Hippocampal formation (tissue), 2 donors: ENCODE data around the gene GRIK3.
"Not testable (repeated sequence)": the region's sequence is repeated elsewhere in the genome, so short reads cannot be mapped to it uniquely, and the experiment has no call there.

Experiments
- DNase-seq, 2 donors: peaks; one replicate each; lab custom pipeline; 2025; lab: John Stamatoyannopoulos, UW

Gene GRIK3

DNA sequence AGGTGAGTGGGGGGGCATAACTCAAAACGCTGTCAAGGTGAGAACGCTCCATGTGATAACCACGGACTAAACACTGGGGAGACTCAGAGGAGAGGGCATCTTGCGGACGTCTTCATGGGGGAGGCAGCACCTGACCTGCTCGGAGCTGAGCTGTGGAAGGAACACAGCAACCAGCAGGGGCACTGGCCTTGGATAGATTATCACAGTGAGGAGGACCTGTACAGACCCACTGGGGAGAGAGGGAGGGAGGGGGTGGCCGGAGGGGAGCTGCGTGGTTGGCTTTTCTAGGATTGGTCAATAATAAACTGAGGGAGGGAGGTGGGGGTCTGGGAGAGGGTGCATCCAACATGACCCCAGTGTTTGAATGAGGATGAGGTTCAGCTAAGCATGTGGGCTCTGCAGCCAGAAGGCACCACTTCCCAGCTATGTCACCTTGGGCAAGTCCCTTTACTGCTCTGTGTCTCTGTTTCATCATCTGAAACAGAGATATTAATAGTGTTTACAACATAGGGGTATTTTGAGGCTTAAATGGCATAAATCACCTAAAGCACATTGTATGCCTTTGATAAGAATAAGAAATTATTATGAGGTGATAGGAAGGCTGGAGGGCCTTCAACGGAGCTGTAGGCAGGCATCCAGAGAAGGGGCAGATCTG, 123.3 kb downstream of the GRIK3 start:
- DNase-seq, result no peak

DNA sequence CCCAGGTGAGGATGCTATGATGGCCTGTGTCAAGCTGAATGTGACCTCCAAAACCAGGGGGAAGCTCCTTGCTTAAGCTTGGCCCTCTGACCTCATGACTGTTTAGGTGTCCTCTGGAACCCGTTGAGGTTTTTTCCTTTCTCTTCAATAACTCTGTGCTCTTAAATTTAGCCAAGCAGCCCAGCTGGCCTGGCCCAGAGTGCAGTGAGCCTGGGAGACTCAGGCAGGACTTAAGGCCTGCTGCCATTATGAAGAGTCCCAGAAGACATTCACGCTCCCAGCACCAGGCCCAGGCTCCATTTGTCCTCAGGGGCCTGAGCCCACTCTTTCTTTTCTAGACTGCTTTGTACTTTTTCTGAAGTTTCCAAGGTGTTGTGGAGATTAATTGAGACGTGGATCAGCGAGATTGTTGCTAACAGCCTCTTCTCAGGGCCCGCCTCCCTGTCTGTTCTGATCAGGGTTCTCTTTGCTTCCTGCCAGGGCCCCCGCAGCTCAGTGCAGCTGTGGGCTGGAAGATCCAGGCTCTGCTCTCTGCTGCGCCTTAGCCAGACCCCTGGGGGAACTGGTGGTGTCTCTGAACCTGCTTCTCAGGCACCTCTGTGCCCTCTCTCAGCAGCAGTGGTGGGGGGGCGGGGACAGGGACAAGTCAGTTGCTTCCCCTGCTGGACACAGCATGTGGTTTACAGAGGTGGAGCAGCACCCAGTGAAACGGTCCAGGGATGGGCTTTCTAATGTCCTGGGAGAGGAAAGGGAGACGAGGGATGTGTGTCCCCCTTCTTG, 124.2 kb downstream of the GRIK3 start:
- no peak for DNase-seq

DNA sequence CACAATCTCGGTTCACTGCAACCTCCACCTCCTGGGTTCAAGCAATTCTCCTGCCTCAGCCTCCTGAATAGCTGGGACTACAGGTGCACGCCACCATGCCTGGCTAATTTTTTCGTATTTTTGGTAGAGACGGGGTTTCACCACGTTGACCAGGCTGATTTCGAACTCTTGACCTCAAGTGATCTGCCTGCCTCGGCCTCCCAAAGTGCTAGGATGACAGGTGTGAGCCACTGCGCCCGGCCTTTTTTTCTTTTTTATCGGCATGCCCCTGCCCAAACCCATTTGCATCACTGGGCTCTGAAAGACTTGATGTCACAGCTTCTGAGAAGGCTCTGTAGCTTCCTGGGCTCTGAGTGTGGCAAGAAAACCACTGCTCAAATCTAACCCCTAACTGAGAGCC, 125.0 kb downstream of the GRIK3 start:
- not testable (repeated sequence) for DNase-seq

DNA sequence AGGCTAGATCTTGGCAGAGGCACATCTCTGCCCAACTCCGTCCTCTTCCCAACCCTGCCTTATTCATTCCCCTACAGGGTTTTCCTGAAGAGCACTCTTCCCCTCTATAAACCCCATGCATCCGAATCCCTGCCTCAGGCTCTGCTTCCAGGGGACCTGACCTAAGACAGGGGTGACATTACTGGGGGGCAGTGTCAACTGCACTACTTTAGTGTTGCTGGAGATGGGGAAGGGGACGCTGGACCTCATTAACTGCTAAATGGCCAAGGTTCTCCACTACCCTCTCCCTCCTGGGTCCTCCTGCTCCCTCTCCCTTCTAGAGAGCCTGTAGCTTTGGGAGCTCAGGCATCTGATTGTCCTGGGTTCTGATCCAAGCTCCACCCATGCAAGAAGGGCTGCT, 126.2 kb downstream of the GRIK3 start:
- no peak for DNase-seq

DNA sequence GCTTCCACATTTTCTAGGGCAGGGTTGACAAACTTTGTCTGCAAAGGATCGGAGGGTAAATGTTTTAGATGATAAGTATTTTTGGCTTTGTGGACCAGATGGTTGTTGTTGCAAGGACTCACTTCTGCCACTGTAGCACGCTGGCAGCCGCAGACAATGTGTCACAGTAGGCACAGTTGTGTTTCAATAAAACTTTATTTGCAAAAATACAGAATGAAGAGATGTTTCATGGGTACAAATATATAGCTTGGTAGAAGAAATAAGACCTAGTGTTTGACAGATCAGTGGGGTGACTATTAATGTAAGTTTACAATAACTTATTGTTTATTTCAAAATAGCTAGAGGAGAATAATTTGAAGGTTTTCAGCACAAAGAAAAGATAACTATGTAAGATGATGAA, 127.8 kb downstream of the GRIK3 start:
- DNase-seq, result no peak

DNA sequence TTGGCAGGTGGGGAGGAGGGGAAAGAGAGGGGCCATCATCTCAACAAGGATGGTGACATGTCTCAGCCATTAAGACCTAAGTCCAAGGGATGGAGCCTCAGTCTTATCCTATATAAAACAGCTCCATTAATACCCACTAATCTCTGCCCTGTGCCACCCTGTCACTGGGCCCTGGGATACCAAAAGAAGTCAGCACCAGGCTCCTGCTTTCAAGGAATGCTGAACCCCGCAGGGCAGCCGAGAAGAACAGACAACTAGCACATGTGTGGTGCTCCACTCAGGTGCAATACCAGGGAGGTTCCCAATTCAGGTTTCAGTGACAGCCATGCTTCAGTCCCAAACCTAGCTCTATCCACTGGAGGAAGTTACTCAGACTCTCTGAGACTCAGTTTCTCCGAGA, 128.4 kb downstream of the GRIK3 start:
- DNase-seq, result no peak

DNA sequence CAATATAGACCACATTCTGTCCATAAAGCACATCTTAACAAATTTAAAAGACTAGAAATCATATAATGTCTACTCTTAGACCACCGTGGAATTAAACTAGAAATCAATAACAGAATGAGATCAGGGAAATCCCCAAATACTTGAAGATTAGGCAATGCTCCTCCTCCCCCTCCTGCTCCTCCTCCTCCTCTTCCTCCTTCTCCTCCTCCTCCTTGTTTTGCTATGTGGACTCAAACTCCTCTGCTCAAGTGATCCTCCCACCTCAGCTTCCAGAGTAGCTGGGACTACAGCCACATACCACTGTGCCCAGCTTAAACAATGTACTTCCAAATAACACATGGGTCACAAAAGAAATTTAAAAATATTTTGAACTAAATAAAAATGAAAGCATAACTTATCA, 134.2 kb downstream of the GRIK3 start:
- DNase-seq, result no peak

DNA sequence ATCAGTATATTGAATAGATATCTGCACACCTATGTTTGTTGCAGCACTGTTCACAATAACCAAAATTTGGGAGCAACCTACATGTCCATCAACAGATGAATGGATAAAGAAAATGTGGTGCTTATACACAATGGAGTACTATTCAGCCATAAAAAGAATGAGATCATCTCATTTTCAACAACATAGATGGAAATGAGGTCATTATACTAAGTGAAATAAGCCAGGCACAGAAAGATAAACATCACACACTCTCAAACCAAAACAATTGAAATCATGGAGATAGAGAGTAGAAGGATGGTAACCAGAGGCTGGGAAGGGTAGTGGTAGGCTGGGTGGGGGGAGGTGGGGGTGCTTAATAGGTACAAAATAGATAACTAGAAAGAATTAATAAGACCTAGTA, 136.5 kb downstream of the GRIK3 start:
- DNase-seq, result not testable (repeated sequence)

DNA sequence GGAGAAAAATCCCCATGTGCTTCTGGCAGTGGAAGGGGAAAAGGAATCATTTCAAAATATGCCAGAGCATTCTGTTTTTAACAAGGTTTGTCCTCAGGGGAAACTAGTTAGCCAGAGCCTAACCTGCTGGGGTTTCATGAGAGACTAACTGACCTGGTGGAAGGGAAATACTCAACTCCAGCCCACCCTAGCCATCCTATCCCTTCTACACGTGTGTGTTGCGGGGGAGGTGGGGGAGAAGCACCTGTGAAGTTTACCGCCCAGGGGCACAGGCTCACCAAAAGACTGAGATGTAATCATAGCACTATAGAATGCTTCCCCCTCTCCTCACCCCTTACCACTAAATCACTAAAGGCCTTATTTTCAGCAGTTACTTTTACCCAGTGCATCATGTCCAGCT, 139.5 kb downstream of the GRIK3 start:
- DNase-seq, result no peak

DNA sequence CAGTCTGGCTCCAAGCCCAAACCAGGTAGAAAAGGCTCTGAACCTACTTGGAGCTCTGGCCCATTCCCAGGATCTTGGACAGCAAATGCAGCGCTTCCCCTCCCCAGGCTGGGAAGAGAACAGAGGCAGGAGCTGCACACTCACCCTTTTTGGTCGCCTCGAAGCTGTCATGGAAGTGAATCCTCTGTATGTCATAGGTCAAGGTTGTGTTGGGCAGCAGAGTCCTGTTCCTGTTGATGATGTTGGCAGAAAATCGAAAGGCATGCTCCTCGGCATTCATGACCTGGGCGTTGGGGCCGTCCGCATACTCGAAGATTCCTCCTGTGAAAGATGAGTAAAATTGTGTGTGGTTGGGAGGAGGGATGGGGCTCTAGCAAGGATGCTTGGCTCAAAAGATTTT, 143.5 kb downstream of the GRIK3 start:
- DNase-seq, result no peak

DNA sequence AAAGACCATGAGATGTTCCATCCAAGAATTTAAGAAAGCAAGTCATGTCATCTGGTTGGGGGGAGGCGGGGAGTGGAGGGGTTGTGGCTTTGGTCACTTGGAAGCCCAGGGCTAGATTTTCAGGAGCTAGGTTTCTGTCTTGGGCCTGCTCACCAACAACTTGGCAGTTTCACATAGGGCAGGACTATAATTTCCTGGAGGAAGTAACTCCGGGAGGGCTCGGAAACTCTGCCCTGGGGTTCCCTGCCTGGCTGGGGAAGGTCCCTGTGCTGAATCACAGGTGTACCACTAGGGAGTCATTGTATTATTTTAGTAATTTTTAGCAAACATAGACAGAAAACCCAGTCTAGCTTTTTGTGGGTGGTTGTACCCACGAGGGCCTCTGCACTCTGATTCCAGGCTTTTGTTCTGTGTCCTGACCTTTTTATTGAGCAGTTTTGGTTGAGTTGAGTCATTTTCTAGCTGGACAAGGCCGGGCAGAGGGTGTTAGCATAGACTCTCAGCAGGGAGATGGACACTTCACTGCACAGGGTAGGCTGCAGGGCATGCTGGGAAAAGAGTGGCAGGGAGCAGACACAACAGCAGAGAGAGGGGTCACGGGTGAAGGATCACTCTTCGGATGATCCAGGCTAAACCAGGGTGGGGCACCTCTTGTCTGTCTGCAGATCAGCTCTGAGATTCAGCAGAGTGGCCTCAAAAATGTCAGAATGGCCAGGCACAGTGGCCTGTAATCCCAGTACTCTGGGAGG, 144.7 kb downstream of the GRIK3 start:
- DNase-seq, result no peak

DNA sequence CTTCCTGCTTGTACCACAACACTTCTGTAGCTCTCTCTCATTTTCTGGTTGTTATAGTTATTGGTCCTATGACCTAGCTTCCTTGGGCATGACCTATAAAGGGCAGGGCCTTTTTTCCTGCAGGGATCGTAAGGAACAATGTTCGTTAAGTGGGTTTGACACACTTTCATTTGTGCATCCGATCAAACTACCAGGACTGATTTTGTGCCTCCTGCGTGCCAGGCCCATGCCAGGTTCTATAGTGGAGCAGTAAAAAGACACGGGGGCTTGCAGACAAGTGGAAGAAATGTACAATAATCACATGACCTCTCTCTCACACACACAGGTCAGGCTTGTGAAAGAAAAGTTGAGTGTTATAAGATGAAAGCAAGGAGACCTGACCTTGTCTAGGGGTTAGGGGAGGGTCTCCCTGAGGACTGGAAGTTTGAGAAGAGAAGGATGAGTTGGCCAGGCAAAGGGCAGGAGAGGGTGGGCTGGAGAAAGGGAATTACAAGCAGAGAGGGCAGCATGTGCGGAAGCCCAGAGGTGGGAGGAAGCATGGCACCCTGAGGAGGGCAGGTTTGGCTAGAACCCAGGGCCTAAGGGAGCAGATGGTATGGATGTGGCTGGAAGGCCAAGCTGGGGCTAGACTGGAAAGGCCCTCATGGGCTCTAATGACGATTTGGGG, 145.4 kb downstream of the GRIK3 start:
- DNase-seq, result no peak

DNA sequence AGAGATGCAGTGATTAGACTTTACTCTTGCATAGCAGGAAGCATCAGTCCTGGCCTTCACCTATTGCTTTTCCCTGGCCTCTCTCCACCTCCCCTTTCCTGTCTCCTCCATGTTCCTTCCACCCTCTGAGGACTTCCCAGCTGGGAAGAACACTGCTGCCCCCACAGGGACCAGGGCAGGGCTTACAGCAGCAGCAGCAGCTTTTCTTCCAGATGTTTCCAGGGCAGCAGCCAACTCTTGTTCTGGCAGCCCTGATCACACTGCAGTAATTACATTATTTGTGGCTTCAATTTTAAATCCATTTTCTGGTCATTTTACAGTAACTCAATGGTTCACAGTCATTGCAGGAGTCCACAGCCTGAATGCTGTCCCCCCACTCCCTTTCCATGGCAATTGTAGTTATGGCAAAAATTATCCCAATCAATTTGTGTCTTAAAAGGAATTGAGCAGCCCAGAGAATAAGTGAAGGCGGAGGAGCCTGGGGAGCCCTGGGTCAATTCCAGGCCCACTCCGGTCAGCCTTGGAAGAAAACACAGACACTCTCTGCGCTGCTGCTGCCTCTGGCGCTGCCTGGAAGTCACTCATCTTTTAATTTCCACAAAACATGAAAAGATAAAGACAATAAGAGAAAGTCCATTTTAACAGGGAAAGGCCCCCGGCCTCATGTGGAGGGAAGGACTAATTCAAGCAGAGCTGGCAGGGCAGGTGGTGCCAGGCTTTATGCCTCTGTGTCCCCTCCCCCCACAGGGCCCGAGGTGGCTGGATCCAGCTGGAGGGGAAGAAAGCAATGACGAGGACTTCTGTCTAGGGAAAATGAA, 148.6 kb downstream of the GRIK3 start:
- DNase-seq, result no peak

DNA sequence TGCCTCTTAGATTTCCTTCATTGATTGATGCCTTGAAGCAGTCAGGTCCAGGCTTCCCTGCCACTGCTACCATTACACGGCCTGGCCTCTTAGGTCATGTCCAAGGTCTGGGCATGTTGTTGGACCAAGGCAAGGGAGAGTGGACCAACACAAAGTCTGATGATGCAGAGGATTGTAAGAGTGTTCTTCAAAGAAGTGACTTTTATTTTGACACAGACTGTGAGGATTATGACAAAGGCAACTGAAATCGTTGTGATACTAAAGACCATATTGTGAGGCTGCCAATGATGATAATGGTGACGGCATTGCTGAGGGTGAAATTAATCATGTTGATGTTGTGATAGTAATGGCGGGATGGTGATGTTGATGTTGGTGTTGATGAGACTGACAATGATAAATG, 149.5 kb downstream of the GRIK3 start:
- no peak for DNase-seq

DNA sequence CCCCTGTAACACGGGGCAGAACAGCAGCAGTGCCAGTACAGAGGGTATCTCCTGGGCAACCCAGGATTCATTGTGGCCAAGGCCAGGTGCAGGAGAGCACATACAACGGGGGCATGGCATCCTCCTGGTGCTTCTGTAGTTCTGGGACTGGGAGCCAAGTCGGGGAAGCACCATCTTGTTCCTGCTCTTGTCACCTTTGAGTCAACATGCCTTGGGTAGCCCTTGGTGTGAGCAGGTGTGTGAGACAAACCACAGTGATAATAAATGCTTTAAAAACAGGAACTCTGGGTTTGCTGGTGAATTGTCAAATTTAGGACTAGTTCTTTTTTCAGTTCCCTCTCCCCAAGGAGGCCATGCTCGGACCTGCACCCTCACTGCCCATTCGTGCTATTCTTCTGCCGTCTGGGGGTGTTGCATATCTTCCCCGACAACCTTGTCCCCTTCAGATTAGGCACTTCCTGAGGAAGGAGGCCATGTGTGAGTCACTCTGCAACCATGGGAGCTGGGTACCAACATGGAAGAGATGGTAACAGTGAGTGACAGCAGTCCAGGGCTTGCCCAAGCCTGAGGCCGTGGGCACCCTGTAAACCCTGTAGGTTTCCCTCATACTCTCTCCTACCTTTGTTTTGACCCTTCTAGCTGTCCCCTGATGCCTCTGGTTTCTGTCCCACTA, 150.2 kb downstream of the GRIK3 start:
- DNase-seq, result no peak

DNA sequence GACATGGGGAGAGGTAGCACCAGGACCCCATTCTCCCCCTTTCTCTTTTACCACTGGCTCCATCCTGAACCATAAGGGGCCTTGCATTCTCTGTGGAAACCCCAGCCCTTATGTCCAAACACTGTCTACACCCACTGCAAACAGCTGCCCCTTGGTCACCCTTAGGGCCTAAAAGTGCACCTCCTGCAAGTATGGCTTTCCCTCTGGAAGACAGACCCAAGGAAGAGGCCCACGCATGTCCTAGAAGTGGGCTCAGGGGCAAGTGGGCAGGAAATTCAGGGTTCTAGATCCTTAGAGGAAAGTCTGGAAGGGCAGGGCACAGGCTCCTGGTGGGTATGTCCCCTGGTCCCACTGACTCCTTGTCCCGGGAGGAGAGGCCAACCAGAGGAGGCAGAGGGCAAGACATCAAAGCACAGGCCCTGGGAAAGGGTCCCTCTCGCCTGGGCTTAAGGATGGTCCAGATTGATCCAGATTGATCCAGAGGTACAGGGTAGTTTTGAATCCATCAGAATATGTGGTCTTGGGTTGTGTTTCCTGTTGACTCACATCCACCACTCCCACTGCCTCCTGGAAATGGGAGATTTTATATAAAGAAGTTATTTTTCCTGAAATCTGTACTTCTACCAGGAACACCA, 150.9 kb downstream of the GRIK3 start:
- no peak for DNase-seq

DNA sequence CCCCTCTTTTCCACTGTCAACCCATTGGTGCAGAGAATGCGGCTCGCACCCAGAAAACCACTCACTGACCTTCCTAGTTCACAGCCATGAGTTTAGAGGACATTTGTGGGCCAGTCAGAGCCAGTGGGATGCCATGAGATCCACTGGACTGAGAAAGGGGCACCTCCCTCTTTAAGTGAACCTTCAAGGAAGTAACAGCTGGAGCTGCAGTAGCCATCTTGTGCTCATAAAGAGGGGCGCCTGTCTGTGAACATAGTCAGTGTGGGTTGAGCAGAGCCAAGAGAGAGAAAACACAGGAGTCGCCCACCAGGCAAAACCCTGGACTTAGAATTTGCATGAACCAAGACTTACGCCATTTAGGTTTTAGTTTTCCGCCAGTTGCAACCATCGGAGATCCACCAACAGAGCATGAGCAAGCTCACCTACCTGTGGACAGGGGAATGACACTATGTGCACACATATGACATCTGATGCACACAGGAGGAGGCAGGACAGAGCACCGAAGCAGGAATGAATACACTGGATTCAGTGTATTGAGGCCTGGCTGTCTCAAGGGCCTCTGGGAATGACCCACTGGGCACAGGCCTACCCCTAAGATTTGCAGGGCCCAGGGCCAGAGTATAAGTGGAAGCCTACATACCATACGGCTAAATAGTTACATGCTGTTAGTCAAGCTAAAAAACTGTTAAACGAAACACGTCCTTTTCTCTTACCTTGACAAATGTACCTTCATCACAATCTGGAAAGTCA, 151.6 kb downstream of the GRIK3 start:
- no peak for DNase-seq

DNA sequence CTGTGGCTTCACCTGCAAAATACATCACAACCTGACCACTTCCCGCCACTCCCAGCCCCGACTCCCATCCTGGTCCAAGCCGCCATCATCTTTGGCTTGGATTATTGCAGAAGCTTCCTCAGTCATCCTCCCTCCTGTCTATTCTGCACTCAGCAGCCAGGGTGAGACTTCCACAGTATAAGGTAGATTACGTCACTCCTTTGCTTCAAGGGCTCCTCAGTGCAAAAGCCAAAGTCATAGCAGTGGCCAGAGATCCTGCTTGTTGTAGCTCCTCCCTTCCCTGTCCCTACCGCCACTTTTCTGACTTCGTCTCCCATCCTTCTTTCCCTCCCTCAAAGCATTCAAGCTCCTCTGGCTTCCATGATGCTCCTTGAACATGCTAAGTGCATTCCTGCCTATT, 152.8 kb downstream of the GRIK3 start:
- no peak for DNase-seq

DNA sequence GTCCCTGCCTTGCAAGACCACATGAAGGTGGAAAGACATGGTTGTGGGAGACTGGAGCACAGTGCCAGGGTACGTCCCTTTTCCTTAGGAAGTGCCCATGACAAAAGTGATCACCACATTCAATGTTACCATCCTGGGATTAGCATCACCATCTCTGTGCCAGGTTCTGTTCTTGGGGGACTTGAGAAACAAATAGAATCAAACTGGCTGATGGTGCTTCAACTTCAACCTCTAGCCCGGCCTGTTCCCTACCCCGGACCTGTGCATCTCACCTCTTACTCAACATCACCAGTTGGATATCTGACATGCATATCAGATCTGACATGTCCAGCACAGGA, 153.3 kb downstream of the GRIK3 start:
- DNase-seq, result no peak
